ENCODE results near the gene WNT7A.

The WNT7A gene

GRCh38 chr3:13827699-13828098 is 52.2 kb downstream of the WNT7A start:
- no peak for DNase-seq (ENCODE audit: low read depth in 2 of 2)

DNA sequence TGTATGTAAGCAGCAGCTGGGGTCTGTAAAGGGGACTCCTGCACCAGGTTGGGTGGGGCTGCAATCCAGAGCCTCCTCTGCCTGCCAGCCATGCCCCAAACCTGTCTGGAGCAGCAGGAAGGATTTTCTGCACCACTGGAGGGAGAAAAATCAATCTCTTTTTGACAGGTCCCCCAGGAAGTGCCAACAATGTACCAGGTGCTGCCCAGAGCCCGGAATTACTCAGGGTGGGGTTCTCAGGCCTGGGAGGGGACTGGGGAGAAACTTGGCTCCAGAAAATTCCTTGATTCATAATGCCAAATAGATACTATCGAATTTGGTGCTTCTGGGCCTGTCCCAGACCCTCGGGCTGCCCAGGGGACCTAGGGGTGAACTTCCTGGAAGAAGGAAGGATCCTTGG is 52.6 kb downstream of the WNT7A start:
- no peak for DNase-seq (ENCODE audit: low read depth in 2 of 2)

GRCh38 chr3:13826672-13827071 is 53.2 kb downstream of the WNT7A start:
- no peak for DNase-seq (ENCODE audit: low read depth in 2 of 2)

GRCh38 chr3:13825821-13826220 is 54.0 kb downstream of the WNT7A start:
- DNase-seq (ENCODE audit: low read depth in 2 of 2) = no peak

- DNase-seq (ENCODE audit: low read depth in 2 of 2) = no peak
These were observed 54.6 kb downstream of the WNT7A start for GRCh38 chr3:13825311-13825579.

- DNase-seq (ENCODE audit: low read depth in 2 of 2) = no peak
These were observed 55.2 kb downstream of the WNT7A start for GRCh38 chr3:13824521-13825310.

GRCh38 chr3:13823692-13824091 is 56.2 kb downstream of the WNT7A start:
- DNase-seq (ENCODE audit: low read depth in 2 of 2) = no peak

DNA sequence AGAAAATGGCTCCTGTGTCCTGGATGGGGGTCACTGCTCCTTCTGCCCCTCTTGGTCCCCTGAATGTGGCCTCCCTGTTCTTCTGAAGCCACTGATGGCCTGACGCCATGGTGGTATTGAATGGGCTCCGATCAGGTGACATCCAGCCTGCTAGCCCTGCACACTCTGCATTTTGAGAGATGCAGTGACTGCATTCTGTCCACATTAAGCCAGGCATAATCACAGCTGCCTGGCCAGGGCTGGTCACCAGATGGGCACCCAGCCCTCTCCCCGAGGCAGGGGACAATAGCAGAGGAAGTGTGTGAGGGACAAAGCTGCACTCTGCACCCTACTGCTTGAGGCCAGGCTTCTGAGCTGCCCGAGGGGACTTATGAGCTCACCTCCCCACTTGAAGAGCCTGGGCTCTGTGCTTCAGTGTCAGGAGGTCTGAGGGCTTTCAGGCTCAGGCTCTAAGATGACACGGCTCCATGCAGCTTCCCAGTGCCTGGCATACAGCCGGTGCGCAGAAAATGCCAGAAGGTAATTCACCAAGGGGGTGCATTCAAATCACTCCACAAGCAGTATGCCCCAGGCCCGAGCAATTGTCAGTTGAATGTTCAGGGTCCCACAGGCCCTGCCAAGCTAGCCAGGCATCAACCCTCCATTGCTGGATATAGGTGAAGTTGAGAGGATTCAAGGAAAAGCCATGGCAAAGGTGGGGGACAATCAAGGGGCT is 56.8 kb downstream of the WNT7A start:
- no peak for DNase-seq (ENCODE audit: low read depth in 2 of 2)

DNA sequence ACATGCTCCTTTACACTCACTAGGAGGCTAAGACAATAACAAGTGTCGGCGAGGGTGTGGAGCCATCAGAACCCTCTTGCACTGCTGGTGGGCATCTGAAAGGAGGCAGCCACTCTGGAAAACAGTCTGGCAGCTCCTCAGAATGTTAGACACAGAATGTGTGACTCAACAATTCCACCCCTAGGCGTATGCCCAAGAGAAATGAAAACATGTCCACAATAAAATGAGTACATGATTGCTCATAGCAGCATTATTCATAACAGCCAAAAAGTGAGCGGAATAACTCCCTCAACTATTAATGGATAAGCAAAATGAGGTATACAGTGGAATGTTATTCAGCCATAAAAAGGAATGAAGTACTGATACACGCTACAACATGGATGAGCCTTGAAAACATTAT is 57.8 kb downstream of the WNT7A start:
- DNase-seq (ENCODE audit: low read depth in 2 of 2) = peak in 1 of 2 experiments; percentile 5

DNA sequence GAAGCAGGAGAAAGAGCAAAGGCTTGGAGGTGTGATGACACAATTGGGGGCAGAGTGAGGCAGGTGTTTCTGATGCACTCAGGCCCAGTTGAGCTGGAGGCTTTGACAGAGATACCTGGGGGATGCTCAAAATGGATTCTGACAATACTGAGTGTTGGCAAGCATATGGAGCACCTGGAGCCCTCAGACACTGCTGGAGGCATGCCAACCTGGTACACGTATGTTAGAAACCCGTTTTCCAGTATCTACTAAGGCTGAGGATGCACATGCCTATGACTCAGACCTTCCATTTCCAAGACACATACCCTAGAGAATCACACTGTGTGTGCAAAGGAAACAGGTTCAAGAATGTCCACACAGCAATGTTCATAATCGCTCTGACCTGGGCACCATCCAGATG is 58.7 kb downstream of the WNT7A start:
- no peak for DNase-seq (ENCODE audit: low read depth in 2 of 2)

DNA sequence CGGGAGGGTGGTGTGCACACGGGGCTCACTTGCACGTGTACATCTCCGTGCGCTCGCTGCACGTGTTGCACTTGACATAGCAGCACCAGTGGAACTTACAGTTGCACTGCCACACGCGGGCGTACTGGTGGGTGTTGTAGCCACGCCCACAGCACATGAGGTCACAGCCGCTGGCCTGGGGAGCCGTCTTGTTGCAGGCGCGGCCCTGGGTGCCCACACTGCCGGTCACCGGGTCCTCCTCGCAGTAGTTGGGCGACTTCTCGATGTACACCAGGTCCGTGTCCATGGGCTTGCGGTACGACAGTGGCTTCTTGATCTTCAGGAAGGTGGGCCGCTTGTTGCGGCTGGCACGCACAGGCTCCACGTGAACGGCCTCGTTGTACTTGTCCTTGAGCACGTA is 61.0 kb downstream of the WNT7A start:
- no peak for DNase-seq (ENCODE audit: low read depth in 2 of 2)

DNA sequence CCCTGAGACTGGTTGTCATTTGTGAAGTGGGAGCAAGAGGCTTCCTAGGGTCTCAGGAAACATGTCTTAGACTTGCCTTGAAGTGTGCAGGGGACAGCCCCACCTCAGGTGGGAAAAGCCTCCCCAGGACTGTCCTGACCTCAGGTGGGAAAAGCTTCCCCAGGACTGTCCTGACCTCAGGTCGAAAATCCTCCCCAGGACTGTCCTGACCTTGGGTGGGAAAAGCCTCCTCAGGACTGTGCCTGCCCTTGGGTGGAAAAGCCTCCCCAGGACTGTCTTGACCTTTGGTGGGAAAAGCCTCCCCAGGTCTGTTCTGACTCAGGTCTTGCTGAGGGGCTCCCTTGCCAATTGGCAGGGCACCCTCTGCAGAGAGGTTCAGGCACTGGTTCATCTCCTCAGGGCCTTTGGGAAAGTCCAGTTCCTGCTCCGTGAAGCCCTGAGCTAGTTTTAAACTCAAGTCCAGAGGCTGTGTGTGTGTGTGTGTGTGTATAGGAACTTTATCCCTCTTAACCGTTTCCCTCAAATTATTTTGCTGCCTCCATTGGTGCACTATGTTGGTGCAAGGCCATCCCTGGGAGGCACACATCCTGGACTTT is 64.7 kb downstream of the WNT7A start:
- no peak for DNase-seq (ENCODE audit: low read depth in 2 of 2)

- no peak for DNase-seq (ENCODE audit: low read depth in 2 of 2)
These were observed 67.8 kb downstream of the WNT7A start for GRCh38 chr3:13812034-13812471.

DNA sequence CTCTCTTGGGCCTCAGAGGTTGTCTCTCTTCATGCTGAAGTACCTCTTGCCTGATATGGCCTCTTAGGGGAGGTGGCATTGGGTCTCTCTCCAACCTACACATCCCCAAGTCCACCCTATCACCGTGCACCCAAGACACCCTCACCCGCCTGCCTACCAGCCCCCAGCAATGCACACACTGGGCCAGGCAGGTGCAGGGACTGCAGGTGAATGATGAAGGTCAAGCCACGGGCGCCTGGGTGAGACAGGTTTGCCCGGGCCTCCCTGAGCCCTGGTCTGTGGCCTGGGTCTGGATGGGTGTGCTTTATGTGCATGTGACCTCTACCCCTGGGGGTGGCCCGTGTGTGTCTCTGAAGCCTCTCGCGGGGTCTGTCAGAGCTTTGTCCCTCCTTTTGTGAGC is 68.3 kb downstream of the WNT7A start:
- no peak for DNase-seq (ENCODE audit: low read depth in 2 of 2)

- no peak for DNase-seq (ENCODE audit: low read depth in 2 of 2)
These were observed 71.3 kb downstream of the WNT7A start for GRCh38 chr3:13808550-13808949.

DNA sequence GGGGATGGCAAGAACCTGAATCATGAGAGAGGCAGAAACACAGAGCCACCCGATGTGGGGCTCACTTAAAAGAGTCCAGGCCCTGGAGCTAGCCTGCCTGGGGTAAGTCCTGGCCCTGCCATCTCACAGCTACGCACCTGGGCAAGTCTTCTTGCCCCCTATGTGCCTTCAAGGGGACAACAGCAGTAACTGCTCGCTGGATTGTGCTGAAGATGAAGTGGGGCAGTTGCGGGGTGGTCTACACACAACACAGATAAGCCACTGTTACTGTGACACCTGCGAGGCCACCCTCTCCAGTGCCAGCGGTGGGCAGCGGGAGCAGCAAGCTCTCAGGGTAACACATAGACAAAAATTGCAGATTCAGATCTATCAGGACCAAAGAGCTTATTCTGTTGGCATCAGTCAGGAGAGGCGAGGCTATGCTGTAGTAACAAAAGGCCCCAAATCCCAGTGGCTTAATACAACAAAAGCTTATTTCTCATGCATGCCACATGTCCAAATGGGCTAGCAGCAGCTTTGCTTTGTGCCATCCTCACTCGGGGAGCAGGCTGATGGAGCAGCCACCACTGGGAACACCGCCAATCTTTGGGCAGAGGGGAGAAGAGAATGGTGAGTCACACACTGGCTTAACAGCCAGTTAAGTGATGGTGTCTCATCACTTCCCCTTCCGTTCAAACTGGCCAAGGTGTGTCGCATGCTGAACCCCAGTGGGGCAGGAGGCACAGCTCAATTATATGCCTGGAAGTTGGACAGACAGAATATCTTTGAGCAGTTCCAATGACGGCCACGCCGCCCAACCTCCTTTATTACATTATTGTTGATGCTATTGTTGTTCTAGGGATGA is 78.3 kb downstream of the WNT7A start:
- DNase-seq (ENCODE audit: low read depth in 2 of 2) = no peak

- no peak for DNase-seq (ENCODE audit: low read depth in 2 of 2)
These were observed 79.8 kb downstream of the WNT7A start for GRCh38 chr3:13800064-13800463.

DNA sequence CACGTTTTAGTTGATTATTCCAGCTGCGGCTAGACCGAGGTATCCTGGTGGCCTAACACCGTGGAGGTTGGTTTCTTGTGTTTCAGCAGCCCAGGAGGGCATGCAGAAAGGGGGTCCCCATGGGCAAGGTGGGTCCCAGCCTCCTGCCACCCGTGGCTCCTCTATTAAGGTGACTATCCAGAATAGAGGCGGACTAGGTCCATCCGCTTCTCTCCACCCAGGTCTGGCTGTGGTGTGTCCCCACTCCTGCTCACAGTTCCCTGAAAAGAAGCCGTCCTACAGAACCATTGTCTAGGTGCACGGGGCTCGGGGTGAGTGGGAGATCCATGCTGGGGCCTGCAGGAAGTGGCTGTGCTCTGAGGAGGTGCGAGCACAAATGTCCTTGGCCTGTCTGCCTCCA is 81.5 kb downstream of the WNT7A start:
- DNase-seq (ENCODE audit: low read depth in 2 of 2) = no peak

GRCh38 chr3:13796701-13797460 is 83.0 kb downstream of the WNT7A start:
- no peak for DNase-seq (ENCODE audit: low read depth in 2 of 2)

- DNase-seq (ENCODE audit: low read depth in 2 of 2) = no peak
These were observed 84.1 kb downstream of the WNT7A start for GRCh38 chr3:13795816-13796215.

DNA sequence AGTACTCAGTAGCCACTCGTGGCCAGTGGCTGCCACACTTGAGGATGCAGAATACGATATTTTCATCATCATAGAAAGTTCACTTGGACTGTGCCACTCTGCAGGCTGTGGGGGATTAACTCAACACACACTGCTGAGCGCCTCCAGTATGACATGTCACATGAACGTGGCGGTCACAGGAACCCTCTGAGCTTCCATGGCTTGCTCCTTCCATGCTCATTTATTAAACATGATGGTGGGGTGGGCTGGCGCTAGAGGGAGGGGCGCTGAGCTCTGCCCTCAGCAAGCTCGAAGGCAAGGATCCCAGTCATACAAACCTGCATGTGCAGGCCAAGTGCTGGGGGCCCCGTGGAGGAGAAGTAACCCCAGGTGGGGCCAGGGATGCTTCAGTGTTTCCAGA is 85.5 kb downstream of the WNT7A start:
- DNase-seq (ENCODE audit: low read depth in 2 of 2) = no peak

DNA sequence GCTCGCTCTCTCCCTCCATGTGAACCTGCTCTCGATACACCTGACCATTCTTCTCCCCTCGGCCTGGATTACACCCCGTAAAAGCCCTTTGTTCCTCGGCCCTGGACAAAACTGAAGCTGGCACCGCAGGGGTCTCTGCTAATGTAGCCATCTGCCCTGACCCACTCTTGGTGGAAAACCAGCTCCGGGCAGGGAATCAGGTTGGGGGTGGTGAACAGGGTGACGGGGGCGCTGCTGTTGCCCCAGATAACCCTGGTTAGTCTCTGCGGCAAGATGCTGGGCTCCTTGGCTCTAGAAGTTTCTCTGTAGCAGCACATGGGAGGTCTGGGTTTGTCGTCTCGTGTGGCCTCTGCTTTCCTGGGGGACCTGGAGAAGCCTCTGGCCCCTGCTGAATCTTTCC is 86.4 kb downstream of the WNT7A start:
- no peak for DNase-seq (ENCODE audit: low read depth in 2 of 2)
